IPS-18a (cell line): ENCODE data around the gene CHD5.

ENCODE experiments used
- H3K27ac ChIP-seq: one replicate; pipeline ENCODE4 v1.5.1; 2013; ENCODE audit warnings: low read length
- H3K27me3 ChIP-seq: one replicate; pipeline ENCODE4 v1.6.1; 2013; ENCODE audit warnings: mild to moderate bottlenecking, low read length; ENCODE audit not compliant: control insufficient read depth, insufficient read depth
- H3K36me3 ChIP-seq: one replicate; pipeline ENCODE4 v1.6.1; 2013; ENCODE audit warnings: low read depth, low read length; ENCODE audit not compliant: control insufficient read depth
- H3K4me1 ChIP-seq: one replicate; pipeline ENCODE4 v1.6.1; 2013; ENCODE audit warnings: low read depth, low read length; ENCODE audit not compliant: control insufficient read depth
- H3K4me3 ChIP-seq: one replicate; pipeline ENCODE4 v1.5.1; 2013; ENCODE audit warnings: low read length
- H3K9ac ChIP-seq: one replicate; pipeline ENCODE4 v1.6.1; 2013; ENCODE audit warnings: mild to moderate bottlenecking, low read length, moderate library complexity
- H3K9me3 ChIP-seq: one replicate; pipeline ENCODE4 v1.6.1; 2013; ENCODE audit warnings: low read depth, low read length; ENCODE audit not compliant: control insufficient read depth

Gene CHD5

GRCh38 chr1:6162341-6162740, 17.8 kb downstream of the CHD5 start:
- Histone ChIP-seq H3K27me3 (no peaks in the 10 kb centered on the region), H3K27ac (no peak overlapping the region), H3K4me1 (no peaks in the 10 kb centered on the region), H3K36me3 (no peaks in the 10 kb centered on the region), H3K4me3 (no peak overlapping the region), H3K9ac (no peak overlapping the region), H3K9me3 (no peaks in the 10 kb centered on the region)

- Histone ChIP-seq H3K27me3 (no peaks in the 10 kb centered on the region), H3K4me3 (no peak overlapping the region), H3K9me3 (no peaks in the 10 kb centered on the region), H3K9ac (no peak overlapping the region), H3K36me3 (no peaks in the 10 kb centered on the region), H3K4me1 (no peaks in the 10 kb centered on the region), H3K27ac (no peak overlapping the region)
These were observed 21.9 kb downstream of the CHD5 start for GRCh38 chr1:6158181-6158580.

- Histone ChIP-seq H3K4me1 (no peaks in the 10 kb centered on the region), H3K27me3 (no peaks in the 10 kb centered on the region), H3K36me3 (no peaks in the 10 kb centered on the region), H3K4me3 (no peak overlapping the region), H3K9me3 (no peaks in the 10 kb centered on the region), H3K9ac (no peak overlapping the region), H3K27ac (no peak overlapping the region)
These were observed 22.5 kb downstream of the CHD5 start for GRCh38 chr1:6157528-6158174.

- H3K4me3 ChIP-seq = no peak overlapping the region
- H3K4me1 ChIP-seq = no peaks in the 10 kb centered on the region
- no peaks in the 10 kb centered on the region for H3K36me3 ChIP-seq
- no peak overlapping the region for H3K9ac ChIP-seq
- H3K9me3 ChIP-seq = no peaks in the 10 kb centered on the region
- no peak overlapping the region for H3K27ac ChIP-seq
- H3K27me3 ChIP-seq = no peaks in the 10 kb centered on the region
These were observed 23.0 kb downstream of the CHD5 start for GRCh38 chr1:6157132-6157527.

GRCh38 chr1:6154525-6155319, 25.4 kb downstream of the CHD5 start:
- H3K9me3 ChIP-seq = no peaks in the 10 kb centered on the region
- no peaks in the 10 kb centered on the region for H3K36me3 ChIP-seq
- H3K27ac ChIP-seq = no peak overlapping the region
- peaks cover 2% of the 10 kb centered on the region for H3K27me3 ChIP-seq
- H3K9ac ChIP-seq = no peak overlapping the region
- H3K4me1 ChIP-seq = no peaks in the 10 kb centered on the region
- no peak overlapping the region for H3K4me3 ChIP-seq

GRCh38 chr1:6152882-6153281, 27.2 kb downstream of the CHD5 start:
- no peaks in the 10 kb centered on the region for H3K36me3 ChIP-seq
- H3K27me3 ChIP-seq = peaks cover 18% of the 10 kb centered on the region
- H3K4me3 ChIP-seq = no peak overlapping the region

GRCh38 chr1:6152181-6152580, 27.9 kb downstream of the CHD5 start:
- no peaks in the 10 kb centered on the region for H3K36me3 ChIP-seq
- peaks cover 25% of the 10 kb centered on the region for H3K27me3 ChIP-seq
- H3K9ac ChIP-seq = no peak overlapping the region
- no peak overlapping the region for H3K27ac ChIP-seq
- H3K9me3 ChIP-seq = no peaks in the 10 kb centered on the region
- H3K4me3 ChIP-seq = no peak overlapping the region
- H3K4me1 ChIP-seq = no peaks in the 10 kb centered on the region

More at GRCh38 chr1:6152882-6153281, 27.2 kb downstream of the CHD5 start:
- Histone ChIP-seq H3K9me3 (no peaks in the 10 kb centered on the region), H3K4me1 (no peaks in the 10 kb centered on the region), H3K27ac (no peak overlapping the region), H3K9ac (no peak overlapping the region)

- no peaks in the 10 kb centered on the region for H3K4me1 ChIP-seq
- no peak overlapping the region for H3K4me3 ChIP-seq
- H3K36me3 ChIP-seq = no peaks in the 10 kb centered on the region
- peaks cover 25% of the 10 kb centered on the region for H3K27me3 ChIP-seq
- H3K9ac ChIP-seq = no peak overlapping the region
- no peaks in the 10 kb centered on the region for H3K9me3 ChIP-seq
- H3K27ac ChIP-seq = no peak overlapping the region
These were observed 28.8 kb downstream of the CHD5 start for GRCh38 chr1:6151291-6151822.

- Histone ChIP-seq H3K4me1 (no peaks in the 10 kb centered on the region), H3K4me3 (no peak overlapping the region), H3K27ac (no peak overlapping the region), H3K27me3 (peaks cover 25% of the 10 kb centered on the region), H3K9me3 (no peaks in the 10 kb centered on the region), H3K9ac (no peak overlapping the region), H3K36me3 (no peaks in the 10 kb centered on the region)
These were observed 29.8 kb downstream of the CHD5 start for GRCh38 chr1:6150006-6150938.

GRCh38 chr1:6149597-6149996, 30.5 kb downstream of the CHD5 start:
- Histone ChIP-seq H3K27me3 (peaks cover 25% of the 10 kb centered on the region), H3K4me3 (no peak overlapping the region), H3K9me3 (no peaks in the 10 kb centered on the region), H3K27ac (no peak overlapping the region), H3K9ac (no peak overlapping the region), H3K36me3 (no peaks in the 10 kb centered on the region), H3K4me1 (no peaks in the 10 kb centered on the region)
